GM18502 (cell line): ENCODE measurements around the gene ABHD4.
"Not testable (repeated sequence)": the region's sequence is repeated elsewhere in the genome, so short reads cannot be mapped to it uniquely, and the experiment has no call there.

Experiments
- ATAC-seq: cut with Tn5 transposase; IDR thresholded peaks from one replicate; pipeline ENCODE4 v1.9.1; 2021; ENCODE audit warnings: mild to moderate bottlenecking; ENCODE audit not compliant: unreplicated experiment, poor library complexity

The ABHD4 gene

DNA sequence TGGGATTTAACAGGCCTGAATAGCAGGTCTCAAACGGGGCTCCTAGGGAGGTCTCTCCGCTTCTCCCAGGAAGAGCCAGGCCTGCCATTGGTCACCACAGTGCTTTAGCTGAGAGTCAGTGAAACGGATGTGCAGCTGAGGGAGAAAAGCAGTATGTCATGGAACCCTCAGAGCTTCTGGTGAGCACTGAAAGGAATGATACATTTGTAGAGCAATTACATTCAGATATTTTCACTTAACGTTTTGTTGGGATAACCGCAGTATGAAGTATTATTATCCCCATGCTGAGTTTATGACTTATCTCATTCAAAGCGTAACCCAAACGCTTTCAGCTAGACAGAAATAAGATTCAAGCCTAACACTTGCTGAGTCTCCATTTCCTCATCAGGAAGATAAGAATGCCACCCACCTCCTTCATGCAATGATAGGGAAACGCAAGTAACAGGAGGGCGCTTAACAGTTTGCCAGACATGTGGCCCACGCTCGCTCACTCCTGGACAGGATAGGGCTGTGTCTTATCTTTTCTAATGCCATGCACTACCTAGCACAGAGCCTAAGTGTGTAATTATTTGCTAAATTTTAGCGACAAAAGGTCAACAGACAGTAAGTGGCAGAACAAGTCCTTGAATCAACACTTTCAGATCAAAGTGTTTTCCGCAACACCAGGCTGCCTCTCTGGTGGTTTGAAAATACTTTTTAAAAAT lies 37.3 kb upstream of the ABHD4 start:
- ATAC-seq, result no peak

DNA sequence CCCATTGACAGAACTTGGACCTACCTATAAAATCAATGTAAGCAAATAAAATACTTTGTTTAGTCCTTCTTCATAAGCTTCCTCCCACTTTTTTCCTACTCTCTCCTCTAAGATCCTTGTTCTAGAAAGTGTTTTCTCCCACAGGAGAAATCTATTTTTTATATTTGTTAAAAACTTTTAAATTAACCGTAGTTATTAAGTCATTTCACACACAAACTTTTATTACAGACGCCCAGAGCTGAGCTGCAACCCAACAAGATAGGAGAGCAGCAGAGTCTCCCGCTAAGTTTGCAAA lies 36.8 kb upstream of the ABHD4 start:
- ATAC-seq, result no peak

DNA sequence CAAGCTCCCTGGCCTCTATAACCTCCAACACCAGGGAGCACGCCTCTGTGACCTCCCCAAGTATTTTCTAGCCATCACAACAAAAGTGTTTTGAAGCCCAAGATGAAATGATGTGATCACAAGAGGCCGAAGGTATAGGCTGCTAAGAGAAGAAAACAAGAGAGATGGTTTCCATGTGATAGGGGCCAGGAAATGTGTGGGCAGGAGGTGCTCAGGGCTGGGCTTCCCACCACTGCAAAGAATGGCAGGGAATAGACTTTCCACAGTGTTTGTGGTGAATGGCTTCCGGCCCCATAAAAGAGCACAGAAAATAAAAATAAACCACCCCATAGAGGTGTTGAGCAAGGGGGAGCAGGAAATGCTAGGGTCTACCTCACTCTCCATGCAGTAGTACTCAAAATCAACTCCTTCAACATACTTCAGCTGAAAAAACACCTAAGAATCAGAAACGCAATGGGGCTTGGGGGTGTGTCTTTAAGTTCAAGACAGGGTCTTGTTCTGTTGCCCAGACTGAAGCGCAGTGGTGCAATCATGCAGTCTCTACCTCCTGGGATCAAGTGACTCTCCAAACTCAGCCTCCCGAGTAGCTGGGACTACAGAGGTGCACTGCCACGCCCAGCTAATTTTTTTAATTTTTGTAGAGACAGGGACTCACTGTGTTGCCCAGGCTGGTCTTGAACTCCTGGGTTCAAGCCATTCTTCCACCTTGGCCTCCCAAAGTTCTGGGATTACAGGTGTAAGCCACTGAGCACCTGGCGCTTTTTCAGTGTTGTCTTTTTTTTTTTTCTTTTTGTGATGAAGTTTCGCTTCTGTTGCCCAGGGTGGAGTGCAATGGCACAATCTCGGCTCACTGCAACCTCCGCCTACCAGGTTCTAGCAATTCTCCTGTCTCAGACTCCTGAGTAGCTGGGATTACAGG lies 36.2 kb upstream of the ABHD4 start:
- no peak for ATAC-seq

DNA sequence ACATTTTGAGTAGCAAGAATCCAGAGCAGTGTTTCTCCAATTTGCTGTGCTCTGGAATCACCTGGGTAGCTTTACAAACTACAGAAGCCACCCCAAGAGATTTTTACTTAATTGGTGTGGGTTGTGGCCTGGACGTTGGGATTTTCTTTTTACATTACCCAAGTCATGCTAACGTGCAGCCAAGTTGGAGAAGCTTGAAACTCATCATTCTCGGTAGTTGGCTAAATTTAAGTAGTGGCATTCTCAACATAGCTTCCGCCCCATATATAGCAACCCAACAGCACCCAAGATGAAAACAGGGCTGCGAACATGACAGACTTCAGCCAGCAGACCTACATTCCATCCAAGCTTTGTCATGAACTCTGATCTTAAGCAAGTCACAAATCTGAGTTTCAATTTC lies 34.1 kb upstream of the ABHD4 start:
- ATAC-seq, result peak; percentile 39

DNA sequence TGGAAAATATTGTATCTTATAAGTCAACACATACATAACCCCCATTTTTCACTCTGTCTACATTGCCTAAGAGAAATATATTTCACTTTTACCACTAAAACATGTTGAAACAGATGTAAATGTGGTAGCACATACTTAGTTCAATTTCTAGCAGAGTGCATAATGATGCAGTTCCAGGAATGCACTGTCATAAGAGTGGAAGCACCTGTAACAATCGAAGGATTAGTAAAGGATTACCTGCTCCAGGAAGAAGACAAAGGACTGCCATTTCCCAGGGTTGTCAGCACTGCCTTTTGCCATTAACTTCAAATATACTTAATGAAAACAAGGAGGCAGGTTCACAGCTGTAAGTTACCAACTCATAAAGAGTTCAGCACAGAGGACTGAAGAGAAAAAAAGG lies 33.6 kb upstream of the ABHD4 start:
- no peak for ATAC-seq

DNA sequence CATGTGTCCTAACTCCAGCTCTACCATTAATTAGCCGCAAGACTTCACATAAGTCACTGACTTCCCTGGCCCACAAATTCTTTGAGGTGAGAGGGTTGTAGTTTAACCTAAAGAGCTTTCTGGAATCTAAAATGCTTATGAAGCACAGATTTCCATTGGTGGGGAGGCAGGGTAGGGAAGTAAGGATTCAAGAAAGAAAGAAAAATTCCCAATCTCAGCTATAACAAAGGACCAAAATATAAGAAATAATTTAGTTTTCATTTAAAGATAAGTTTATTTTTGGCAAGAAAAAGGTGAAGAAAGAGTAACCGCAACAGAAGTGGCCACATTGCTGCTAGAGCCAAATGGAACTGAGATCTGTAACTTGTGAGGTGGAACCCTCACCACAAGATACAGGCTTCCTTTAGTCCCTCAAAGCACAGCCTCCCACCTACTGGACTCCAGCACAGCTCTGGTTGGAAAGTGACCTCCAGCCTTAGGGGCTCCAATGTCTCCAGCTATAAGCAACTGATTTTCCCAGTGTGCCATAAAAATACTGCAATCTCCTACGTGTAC lies 32.6 kb upstream of the ABHD4 start:
- ATAC-seq, result peak; percentile 36

DNA sequence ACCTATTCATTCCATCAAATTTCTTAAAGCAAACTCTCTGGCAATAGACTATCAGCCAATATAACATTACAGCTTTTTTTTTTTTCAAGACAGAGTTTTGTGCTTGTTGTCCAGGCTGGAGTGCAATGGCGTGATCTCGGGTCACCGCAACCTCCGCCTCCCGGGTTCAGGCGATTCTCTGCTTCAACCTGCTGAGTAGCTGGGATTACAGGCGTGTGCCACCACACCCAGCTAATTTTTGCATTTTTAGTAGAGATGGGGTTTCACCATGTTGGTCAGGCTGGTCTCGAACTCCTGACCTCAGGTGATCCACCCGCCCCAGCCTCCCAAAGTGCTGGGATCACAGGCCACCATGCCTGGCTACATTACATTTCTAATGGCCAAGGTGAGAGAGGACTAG lies 31.8 kb upstream of the ABHD4 start:
- not testable (repeated sequence) for ATAC-seq

DNA sequence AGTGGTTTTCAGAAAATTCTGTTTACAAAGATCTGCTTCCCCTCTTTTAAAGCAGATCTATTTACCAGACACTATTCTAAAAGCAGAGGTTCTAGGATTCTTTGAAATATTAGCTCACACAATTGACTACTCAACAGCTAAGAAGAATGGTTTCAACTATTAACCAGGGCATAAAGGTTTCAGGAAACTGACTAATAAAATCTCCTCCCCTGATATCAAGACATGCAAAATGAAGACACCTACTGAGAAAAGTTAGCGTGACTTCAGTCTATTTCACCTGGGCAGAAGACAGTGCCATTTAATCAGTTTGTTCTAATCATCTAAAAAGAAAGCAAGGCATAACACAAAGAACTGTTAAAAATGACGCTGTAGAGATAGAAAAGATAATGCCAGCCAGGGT lies 31.3 kb upstream of the ABHD4 start:
- no peak for ATAC-seq

DNA sequence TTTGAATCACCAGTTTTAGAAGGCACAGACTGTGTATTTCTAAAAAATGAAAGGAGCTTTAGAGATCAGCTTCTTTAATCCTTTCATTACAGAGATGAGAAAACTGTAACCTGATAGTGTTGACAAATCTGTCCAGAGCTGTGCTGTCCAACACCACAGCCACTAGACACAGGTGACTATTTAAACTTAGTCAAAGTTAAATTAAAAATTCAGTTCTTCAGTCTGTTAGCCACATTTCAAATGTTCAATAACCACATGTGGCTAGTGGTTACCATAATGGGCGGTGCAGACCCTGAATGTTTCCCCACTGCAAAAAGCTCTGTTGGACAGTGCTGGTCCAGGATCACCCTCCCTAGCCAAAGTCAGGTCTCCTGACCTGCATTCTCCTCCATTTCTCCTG lies 30.7 kb upstream of the ABHD4 start:
- no peak for ATAC-seq

DNA sequence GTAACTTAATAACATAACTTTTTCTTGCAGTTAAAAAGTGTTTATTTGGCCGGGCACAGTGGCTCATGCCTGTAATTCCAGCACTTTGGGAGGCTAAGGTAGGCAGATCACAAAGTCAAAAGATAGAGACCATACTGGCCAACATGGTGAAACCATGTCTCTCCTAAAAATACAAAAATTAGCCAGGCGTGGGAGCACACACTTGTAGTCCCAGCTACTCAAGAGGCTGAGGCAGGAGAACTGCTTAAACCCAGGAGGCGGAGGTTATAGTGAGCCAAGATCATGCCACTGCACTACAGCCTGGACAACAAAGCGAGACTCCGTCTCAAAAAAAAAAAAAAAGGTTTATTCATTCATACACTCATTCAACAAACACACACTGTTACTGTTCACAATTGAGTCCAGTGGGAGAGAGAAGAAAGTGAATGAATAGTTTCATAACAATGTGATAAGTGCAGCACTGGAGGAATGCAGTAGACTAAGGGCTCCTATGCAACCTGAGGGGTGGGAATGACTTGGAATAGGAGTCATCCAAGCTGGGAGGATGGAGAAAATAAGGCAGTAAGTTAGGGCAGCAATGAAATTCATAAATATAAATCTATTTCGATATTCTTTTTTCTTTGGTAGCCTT lies 28.9 kb upstream of the ABHD4 start:
- ATAC-seq, result no peak

DNA sequence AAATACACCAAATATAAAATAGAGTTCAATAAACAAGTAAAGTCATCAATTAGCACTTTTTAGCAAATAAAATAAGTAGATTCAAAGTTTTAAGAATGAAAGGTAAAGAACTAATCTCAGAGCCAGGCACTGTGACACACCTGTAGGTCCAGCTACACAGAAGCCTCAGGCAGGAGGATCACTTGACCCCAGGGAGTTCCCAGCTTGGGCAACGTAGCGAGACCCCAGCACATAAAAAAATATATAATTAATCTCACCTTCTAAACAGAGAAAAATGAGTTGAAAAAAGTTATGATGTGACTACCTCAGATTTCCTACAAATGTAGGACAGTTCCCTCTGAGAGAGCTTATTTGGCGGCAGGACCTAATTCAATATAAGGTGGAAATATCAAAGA lies 28.4 kb upstream of the ABHD4 start:
- no peak for ATAC-seq

DNA sequence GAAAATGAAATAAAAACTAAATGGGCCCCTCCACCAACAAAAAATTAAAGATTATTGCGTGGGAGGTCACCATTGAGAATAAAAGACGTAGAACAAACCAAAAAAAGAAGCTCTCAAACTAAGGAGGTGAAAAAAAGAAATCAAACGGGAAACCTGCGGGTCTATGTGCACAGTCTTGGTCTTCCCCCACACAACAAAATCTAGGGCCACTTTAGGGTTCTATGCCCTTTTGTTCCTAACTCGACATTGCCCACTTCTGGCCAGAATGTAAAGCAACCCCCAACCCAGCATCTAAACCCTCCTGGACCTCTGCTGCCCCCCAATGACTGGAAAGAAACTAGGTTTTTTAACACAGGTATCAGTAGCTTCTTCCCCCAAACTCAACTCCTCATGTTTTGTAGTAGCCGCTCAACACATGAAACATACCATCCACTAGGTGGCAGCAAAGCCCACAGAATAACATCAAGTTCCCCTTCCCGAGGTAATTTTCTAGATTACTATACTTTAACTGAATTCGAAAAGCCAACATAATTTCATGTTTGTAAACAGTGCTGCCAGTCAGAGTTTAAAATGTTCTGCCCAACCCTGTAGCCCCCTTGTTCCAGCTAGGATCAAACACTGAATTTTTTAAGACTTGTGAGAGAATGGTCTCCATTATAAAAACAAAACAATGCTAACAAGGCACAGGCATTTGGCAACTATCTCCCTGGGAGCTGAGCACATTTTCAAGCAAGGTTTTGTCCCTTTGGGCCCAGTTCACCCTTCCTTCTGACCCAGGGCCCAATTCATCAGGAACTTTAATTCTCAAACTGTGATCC lies 27.8 kb upstream of the ABHD4 start:
- peak; percentile 69 for ATAC-seq

DNA sequence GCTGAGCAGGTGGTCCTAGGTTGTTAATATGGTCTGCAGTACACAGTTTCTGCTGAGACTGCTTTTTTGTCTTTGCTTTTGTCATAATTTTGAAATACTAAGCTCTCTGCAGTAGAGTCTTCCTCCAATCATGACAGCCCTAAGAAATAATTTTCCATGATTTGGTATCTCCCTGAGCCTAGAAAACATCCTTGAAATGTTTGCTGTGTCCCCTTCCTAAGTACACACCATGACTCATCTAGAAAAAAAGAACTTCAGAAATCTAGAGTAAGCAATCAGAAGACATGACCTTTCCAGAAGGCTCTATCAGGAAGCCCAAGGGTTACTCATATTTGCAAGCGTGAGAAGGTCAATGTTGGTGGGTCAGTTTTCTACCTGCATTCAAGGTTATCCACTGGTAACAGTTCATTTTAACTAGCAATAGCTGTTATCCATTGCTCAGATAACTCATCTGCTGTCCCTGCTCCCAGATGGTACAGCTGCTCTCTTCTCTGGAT lies 25.5 kb upstream of the ABHD4 start:
- ATAC-seq, result no peak

DNA sequence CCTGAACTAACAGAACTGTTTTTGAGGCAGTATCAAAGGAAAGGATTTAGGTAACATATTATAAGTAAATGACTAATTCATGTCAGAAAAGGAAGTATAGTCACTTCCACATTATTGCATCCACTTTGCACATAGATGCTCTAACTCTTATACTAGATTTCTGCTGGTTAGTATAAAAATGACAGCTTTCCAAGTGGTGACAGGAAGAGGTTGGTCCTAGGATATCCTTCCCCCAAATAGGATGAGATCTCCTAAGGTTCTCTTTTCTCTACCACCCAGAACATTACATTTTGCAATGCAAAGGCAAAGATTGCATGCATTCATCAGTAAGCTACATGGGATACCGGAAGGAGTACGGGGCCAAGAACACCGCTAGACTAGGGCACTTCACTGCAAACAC lies 24.3 kb upstream of the ABHD4 start:
- ATAC-seq, result no peak

DNA sequence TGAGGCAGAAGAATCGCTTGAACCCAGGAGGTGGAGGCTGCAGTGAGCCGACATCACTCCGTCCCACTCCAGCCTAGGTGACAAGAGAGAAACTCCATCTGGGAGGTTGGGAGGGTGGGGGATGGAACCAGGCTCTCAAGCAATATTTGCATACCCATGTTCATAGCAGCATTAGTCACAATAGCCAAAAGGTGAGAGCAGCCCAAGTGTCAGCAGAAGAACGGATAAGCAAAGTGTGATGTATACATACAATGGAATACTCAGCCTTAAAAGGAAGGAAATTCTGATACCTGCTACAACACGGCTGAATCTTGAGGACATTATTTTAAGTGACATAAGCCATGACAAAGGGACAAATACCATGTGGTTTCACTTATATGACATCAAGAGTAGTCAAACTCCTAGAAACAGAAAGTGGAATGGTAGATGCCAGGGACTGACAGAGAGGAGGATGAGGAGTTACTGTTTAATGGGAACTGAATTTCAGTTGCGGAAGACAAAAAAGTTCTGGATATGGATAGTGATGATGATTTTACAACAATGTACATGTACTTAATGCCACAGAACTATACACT lies 20.7 kb upstream of the ABHD4 start:
- ATAC-seq, result no peak

DNA sequence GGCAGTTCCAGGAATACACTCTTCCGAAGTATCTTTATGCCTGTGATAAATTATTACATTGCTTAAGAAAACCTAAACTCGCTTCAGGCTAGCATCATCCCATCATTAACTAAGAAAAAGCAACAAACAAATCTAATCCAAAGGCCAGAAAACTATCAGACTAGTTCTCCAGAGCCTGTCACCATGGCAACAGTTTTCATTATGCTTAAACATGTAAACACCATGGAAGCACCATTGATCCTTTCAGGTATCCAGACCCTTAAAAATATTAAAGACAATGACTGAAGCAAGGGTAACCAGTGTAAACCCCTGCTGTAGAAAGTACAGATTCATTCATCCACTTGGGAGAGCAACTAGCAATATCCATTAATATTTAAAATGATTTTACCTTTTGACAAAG lies 18.9 kb upstream of the ABHD4 start:
- ATAC-seq, result no peak

DNA sequence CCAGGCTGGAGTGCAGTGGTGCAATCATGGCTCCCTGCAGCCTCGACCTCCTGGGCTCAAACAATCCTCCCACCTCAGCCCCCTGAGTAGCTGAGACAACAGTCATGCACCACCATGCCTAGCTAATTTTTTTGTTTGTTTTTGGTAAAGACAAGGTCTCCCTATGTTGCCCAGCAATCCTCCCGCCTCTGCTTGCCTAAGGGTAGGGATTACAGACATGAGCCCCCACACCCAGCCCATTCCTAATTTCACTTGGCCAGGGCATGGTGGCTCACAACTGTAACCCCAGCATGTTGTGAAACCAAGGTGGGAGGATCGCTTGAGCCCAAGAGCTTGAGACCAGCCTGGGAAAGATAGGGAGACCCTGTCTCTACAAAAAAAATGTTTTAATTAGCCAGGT lies 18.2 kb upstream of the ABHD4 start:
- ATAC-seq, result no peak

DNA sequence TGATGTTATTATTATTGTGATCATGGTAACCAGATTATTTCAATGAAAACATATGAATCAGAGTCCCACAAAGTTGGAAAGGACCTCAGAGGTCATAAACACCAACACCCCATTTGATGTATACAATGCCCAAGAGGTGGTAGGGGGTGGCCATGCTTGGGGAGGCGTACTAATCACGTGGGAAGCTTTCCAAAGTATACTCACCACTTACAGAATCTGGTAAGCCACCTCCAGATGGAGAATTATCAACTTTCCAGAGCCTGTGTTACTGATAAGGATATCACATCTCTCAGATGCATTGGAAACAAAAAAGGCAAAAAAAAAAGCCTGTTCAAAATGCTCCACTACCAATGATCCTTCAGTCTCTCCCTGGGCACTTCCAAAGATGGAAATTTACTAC lies 17.5 kb upstream of the ABHD4 start:
- ATAC-seq, result no peak

DNA sequence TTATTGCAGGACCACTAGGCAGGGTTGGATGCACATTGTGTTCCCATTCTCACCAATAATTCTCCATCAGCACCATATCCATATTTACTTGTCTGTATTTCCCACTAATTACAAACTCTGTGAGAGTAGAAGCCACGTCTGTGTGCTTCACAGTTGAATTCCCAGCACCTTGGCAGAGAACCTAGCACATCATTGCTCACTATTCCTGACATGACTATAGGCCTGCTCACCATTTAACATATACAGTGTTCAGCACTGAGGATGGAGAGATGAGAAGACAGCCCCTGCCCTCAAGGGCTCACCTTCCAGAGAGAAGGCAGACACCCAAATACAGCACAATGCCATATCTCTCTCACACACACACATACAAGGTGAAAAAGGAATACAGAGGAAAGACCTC lies 14.1 kb upstream of the ABHD4 start:
- ATAC-seq, result no peak

DNA sequence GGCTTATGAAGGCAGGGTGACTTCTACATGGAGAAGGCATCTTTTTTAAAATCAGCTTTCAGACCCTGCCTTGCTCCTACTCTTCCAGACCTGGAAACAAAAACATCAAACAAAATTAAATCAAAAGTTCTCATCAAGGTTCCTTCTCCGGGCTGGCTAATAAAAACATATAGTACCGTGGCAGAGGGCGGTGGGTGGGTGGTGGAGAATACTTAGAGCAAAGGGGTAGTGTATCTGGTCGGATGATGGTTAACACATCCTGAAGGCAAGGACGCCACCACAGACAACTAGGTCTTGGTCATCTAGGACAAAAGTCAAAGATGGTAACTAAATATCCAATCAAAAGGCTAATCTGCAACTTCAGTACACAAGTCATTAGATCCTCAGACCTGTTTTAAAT lies 10.9 kb upstream of the ABHD4 start:
- no peak for ATAC-seq
